ENCODE results near the gene PES1.
"Not testable (repeated sequence)": the region's sequence is repeated elsewhere in the genome, so short reads cannot be mapped to it uniquely, and the experiment has no call there.

Gene PES1

GRCh38 chr22:30565341-30565740 is 26.4 kb downstream of the PES1 start:
- DNase-seq, result no peak
- CTCF ChIA-PET, result no interaction called here
- no peaks in the 10 kb centered on the region for H3K36me3 ChIP-seq (ENCODE audit: control insufficient read depth in 4 of 4, insufficient read depth in 4 of 4, low read length in 3 of 4)
- H3K4me3 ChIP-seq (ENCODE audit: control insufficient read depth in 1 of 7, extremely low read depth in 1 of 7, insufficient read depth in 4 of 7, low read depth in 2 of 7, low read length in 6 of 7), result no peak overlapping the region
- 96% methylated on average over 4 of the region's 4 CpGs for WGBS (ENCODE audit: insufficient coverage)
- H3K4me1 ChIP-seq (ENCODE audit: control extremely low read depth in 1 of 4, control insufficient read depth in 4 of 4, insufficient read depth in 4 of 4, low read length in 3 of 4), result no peaks in the 10 kb centered on the region
- H3K27me3 ChIP-seq (replicated peaks in 2 of 5; ENCODE audit: control insufficient read depth in 4 of 5, insufficient read depth in 5 of 5, low read length in 4 of 5), result peaks cover 0 to 12% (median 2%) of the 10 kb centered on the region in 5 experiments
- POLR2A ChIA-PET, result interaction anchor here (0.6 kb wide), 1 partner anchor 13 kb away, joined by 3 read pairs; no protein-coding TSS in a partner anchor
- H3K9me3 ChIP-seq (ENCODE audit: control extremely low read depth in 1 of 5, control insufficient read depth in 4 of 5, insufficient read depth in 2 of 5, low read depth in 1 of 5, low read length in 4 of 5), result no peaks in the 10 kb centered on the region
- H3K27ac ChIP-seq (ENCODE audit: insufficient read depth in 1 of 2, low read depth in 1 of 2, low read length in 2 of 2, poor library complexity in 1 of 2, severe bottlenecking in 2 of 2), result no peak overlapping the region

- no peak for DNase-seq
- POLR2A ChIA-PET, result no interaction called here
- Histone ChIP-seq H3K27ac (ENCODE audit: insufficient read depth in 1 of 2, low read depth in 1 of 2, low read length in 2 of 2, poor library complexity in 1 of 2, severe bottlenecking in 2 of 2) (no peak overlapping the region), H3K36me3 (ENCODE audit: control insufficient read depth in 4 of 4, insufficient read depth in 4 of 4, low read length in 3 of 4) (no peaks in the 10 kb centered on the region), H3K9me3 (ENCODE audit: control extremely low read depth in 1 of 5, control insufficient read depth in 4 of 5, insufficient read depth in 2 of 5, low read depth in 1 of 5, low read length in 4 of 5) (no peaks in the 10 kb centered on the region), H3K4me3 (ENCODE audit: control insufficient read depth in 1 of 7, extremely low read depth in 1 of 7, insufficient read depth in 4 of 7, low read depth in 2 of 7, low read length in 6 of 7) (no peak overlapping the region), H3K27me3 (replicated peaks in 2 of 5; ENCODE audit: control insufficient read depth in 4 of 5, insufficient read depth in 5 of 5, low read length in 4 of 5) (peaks cover 0 to 12% (median 2%) of the 10 kb centered on the region in 5 experiments), H3K4me1 (ENCODE audit: control extremely low read depth in 1 of 4, control insufficient read depth in 4 of 4, insufficient read depth in 4 of 4, low read length in 3 of 4) (no peaks in the 10 kb centered on the region)
- 93% methylated on average over 2 of the region's 3 CpGs for WGBS (ENCODE audit: insufficient coverage)
- CTCF ChIA-PET, result no interaction called here
These were observed 27.0 kb downstream of the PES1 start for GRCh38 chr22:30564761-30565119.

GRCh38 chr22:30564045-30564760 is 27.5 kb downstream of the PES1 start:
- 95% methylated on average over 6 of the region's 8 CpGs for WGBS (ENCODE audit: insufficient coverage)
- H3K9me3 ChIP-seq (ENCODE audit: control extremely low read depth in 1 of 5, control insufficient read depth in 4 of 5, insufficient read depth in 2 of 5, low read depth in 1 of 5, low read length in 4 of 5), result no peaks in the 10 kb centered on the region
- CTCF ChIA-PET, result no interaction called here

GRCh38 chr22:30562366-30562765 is 29.3 kb downstream of the PES1 start:
- peaks cover 0 to 10% (median 0%) of the 10 kb centered on the region in 5 experiments for H3K27me3 ChIP-seq (replicated peaks in 2 of 5; ENCODE audit: control insufficient read depth in 4 of 5, insufficient read depth in 5 of 5, low read length in 4 of 5)
- no peak overlapping the region for H3K27ac ChIP-seq (ENCODE audit: insufficient read depth in 1 of 2, low read depth in 1 of 2, low read length in 2 of 2, poor library complexity in 1 of 2, severe bottlenecking in 2 of 2)
- no peaks in the 10 kb centered on the region for H3K4me1 ChIP-seq (ENCODE audit: control extremely low read depth in 1 of 4, control insufficient read depth in 4 of 4, insufficient read depth in 4 of 4, low read length in 3 of 4)
- H3K4me3 ChIP-seq (ENCODE audit: control insufficient read depth in 1 of 7, extremely low read depth in 1 of 7, insufficient read depth in 4 of 7, low read depth in 2 of 7, low read length in 6 of 7), result no peak overlapping the region
- 91% methylated on average over 4 of the region's 6 CpGs for WGBS (ENCODE audit: insufficient coverage)
- no peaks in the 10 kb centered on the region for H3K36me3 ChIP-seq (ENCODE audit: control insufficient read depth in 4 of 4, insufficient read depth in 4 of 4, low read length in 3 of 4)
- no peak for DNase-seq
- H3K9me3 ChIP-seq (ENCODE audit: control extremely low read depth in 1 of 5, control insufficient read depth in 4 of 5, insufficient read depth in 2 of 5, low read depth in 1 of 5, low read length in 4 of 5), result no peaks in the 10 kb centered on the region
- POLR2A ChIA-PET, result no interaction called here
- CTCF ChIA-PET, result interaction anchor here (0.6 kb wide), 1 partner anchor 600 kb away, joined by 3 read pairs; no protein-coding TSS in a partner anchor

More at GRCh38 chr22:30564045-30564760, 27.5 kb downstream of the PES1 start:
- no peaks in the 10 kb centered on the region for H3K4me1 ChIP-seq (ENCODE audit: control extremely low read depth in 1 of 4, control insufficient read depth in 4 of 4, insufficient read depth in 4 of 4, low read length in 3 of 4)
- no peak overlapping the region for H3K4me3 ChIP-seq (ENCODE audit: control insufficient read depth in 1 of 7, extremely low read depth in 1 of 7, insufficient read depth in 4 of 7, low read depth in 2 of 7, low read length in 6 of 7)
- no peak overlapping the region for H3K27ac ChIP-seq (ENCODE audit: insufficient read depth in 1 of 2, low read depth in 1 of 2, low read length in 2 of 2, poor library complexity in 1 of 2, severe bottlenecking in 2 of 2)
- peaks cover 0 to 11% (median 2%) of the 10 kb centered on the region in 5 experiments for H3K27me3 ChIP-seq (replicated peaks in 2 of 5; ENCODE audit: control insufficient read depth in 4 of 5, insufficient read depth in 5 of 5, low read length in 4 of 5)
- no peak for DNase-seq
- POLR2A ChIA-PET, result interaction anchor here (0.6 kb wide), 1 partner anchor 556 kb away, joined by 3 read pairs; no protein-coding TSS in a partner anchor
- H3K36me3 ChIP-seq (ENCODE audit: control insufficient read depth in 4 of 4, insufficient read depth in 4 of 4, low read length in 3 of 4), result no peaks in the 10 kb centered on the region

- 79% methylated on average over 10 of the region's 10 CpGs for WGBS (ENCODE audit: insufficient coverage)
- H3K4me1 ChIP-seq (ENCODE audit: control extremely low read depth in 1 of 4, control insufficient read depth in 4 of 4, insufficient read depth in 4 of 4, low read length in 3 of 4), result no peaks in the 10 kb centered on the region
- H3K4me3 ChIP-seq (ENCODE audit: control insufficient read depth in 1 of 7, extremely low read depth in 1 of 7, insufficient read depth in 4 of 7, low read depth in 2 of 7, low read length in 6 of 7), result no peak overlapping the region
- no peak for DNase-seq
- H3K27ac ChIP-seq (ENCODE audit: insufficient read depth in 1 of 2, low read depth in 1 of 2, low read length in 2 of 2, poor library complexity in 1 of 2, severe bottlenecking in 2 of 2), result no peak overlapping the region
- CTCF ChIA-PET, result interaction anchor here (0.6 to 0.9 kb wide), 2 partner anchors 9 to 601 kb away, joined by 3 read pairs; no protein-coding TSS in a partner anchor
- POLR2A ChIA-PET, result no interaction called here
- no peaks in the 10 kb centered on the region for H3K9me3 ChIP-seq (ENCODE audit: control extremely low read depth in 1 of 5, control insufficient read depth in 4 of 5, insufficient read depth in 2 of 5, low read depth in 1 of 5, low read length in 4 of 5)
- H3K27me3 ChIP-seq (replicated peaks in 2 of 5; ENCODE audit: control insufficient read depth in 4 of 5, insufficient read depth in 5 of 5, low read length in 4 of 5), result peaks cover 0 to 10% (median 0%) of the 10 kb centered on the region in 5 experiments
- H3K36me3 ChIP-seq (ENCODE audit: control insufficient read depth in 4 of 4, insufficient read depth in 4 of 4, low read length in 3 of 4), result no peaks in the 10 kb centered on the region
These were observed 30.1 kb downstream of the PES1 start for GRCh38 chr22:30561402-30562189.

- 95% methylated on average over 6 of the region's 11 CpGs for WGBS (ENCODE audit: insufficient coverage)
- H3K9me3 ChIP-seq (ENCODE audit: control extremely low read depth in 1 of 5, control insufficient read depth in 4 of 5, insufficient read depth in 2 of 5, low read depth in 1 of 5, low read length in 4 of 5); POLR2A ChIA-PET; CTCF ChIA-PET; H3K27me3 ChIP-seq (replicated peaks in 2 of 5; ENCODE audit: control insufficient read depth in 4 of 5, insufficient read depth in 5 of 5, low read length in 4 of 5); DNase-seq; H3K4me3 ChIP-seq (ENCODE audit: control insufficient read depth in 1 of 7, extremely low read depth in 1 of 7, insufficient read depth in 4 of 7, low read depth in 2 of 7, low read length in 6 of 7); H3K36me3 ChIP-seq (ENCODE audit: control insufficient read depth in 4 of 4, insufficient read depth in 4 of 4, low read length in 3 of 4); H3K27ac ChIP-seq (ENCODE audit: insufficient read depth in 1 of 2, low read depth in 1 of 2, low read length in 2 of 2, poor library complexity in 1 of 2, severe bottlenecking in 2 of 2); H3K4me1 ChIP-seq (ENCODE audit: control extremely low read depth in 1 of 4, control insufficient read depth in 4 of 4, insufficient read depth in 4 of 4, low read length in 3 of 4): not testable (repeated sequence)
These were observed 31.0 kb downstream of the PES1 start for GRCh38 chr22:30560643-30561202.

GRCh38 chr22:30559889-30560288 is 31.8 kb downstream of the PES1 start:
- WGBS (ENCODE audit: insufficient coverage), result 100% methylated on average over 4 of the region's 6 CpGs
- CTCF ChIA-PET, result no interaction called here

More at GRCh38 chr22:30559889-30560288, 31.8 kb downstream of the PES1 start:
- POLR2A ChIA-PET, result no interaction called here
- H3K27ac ChIP-seq (ENCODE audit: insufficient read depth in 1 of 2, low read depth in 1 of 2, low read length in 2 of 2, poor library complexity in 1 of 2, severe bottlenecking in 2 of 2), result no peak overlapping the region
- no peak for DNase-seq
- H3K36me3 ChIP-seq (ENCODE audit: control insufficient read depth in 4 of 4, insufficient read depth in 4 of 4, low read length in 3 of 4), result no peaks in the 10 kb centered on the region
- H3K4me1 ChIP-seq (ENCODE audit: control extremely low read depth in 1 of 4, control insufficient read depth in 4 of 4, insufficient read depth in 4 of 4, low read length in 3 of 4), result no peaks in the 10 kb centered on the region
- H3K9me3 ChIP-seq (ENCODE audit: control extremely low read depth in 1 of 5, control insufficient read depth in 4 of 5, insufficient read depth in 2 of 5, low read depth in 1 of 5, low read length in 4 of 5), result no peaks in the 10 kb centered on the region
- peaks cover 0 to 3% (median 0%) of the 10 kb centered on the region in 5 experiments for H3K27me3 ChIP-seq (replicated peaks in 2 of 5; ENCODE audit: control insufficient read depth in 4 of 5, insufficient read depth in 5 of 5, low read length in 4 of 5)
- no peak overlapping the region for H3K4me3 ChIP-seq (ENCODE audit: control insufficient read depth in 1 of 7, extremely low read depth in 1 of 7, insufficient read depth in 4 of 7, low read depth in 2 of 7, low read length in 6 of 7)
